Adrenal gland (tissue), 5 donors: ENCODE data around the gene MORN1.

ENCODE experiments used
- CTCF ChIP-seq, 6 experiments: fragments of 450-650 bp in 4 of 6; fragments of 200-600 bp in 2 of 6; sonication (generic) in 1 of 6; IDR thresholded peaks; 1 replicate in 5 of 6; 2 replicates in 1 of 6; pipeline versions ENCODE4 v1.5.1 to v1.8.0; 2016 to 2021; ENCODE audit warnings: antibody characterized with exemption in 6 of 6, mild to moderate bottlenecking in 2 of 6, moderate library complexity in 1 of 6
- POLR2A ChIP-seq, 2 donors: fragments of 450-650 bp; IDR thresholded peaks; one replicate each; pipeline ENCODE4 v1.6.1; 2017; ENCODE audit warnings: antibody characterized with exemption in 2 of 2, mild to moderate bottlenecking in 2 of 2, moderate library complexity in 1 of 2
- donor health status: DM: no; HTN: no; CAD: no.

- TF ChIP-seq CTCF (IDR thresholded peaks at IDR 0.05), result no peak
- no peak for TF ChIP-seq POLR2A (IDR thresholded peaks at IDR 0.05)
Observed at GRCh38 chr1:2308844-2309243, 82.5 kb downstream of the MORN1 start.
